Measurements from ENCODE around the gene ERV3-1. TPM values are rescaled to one million over a fixed set of nuclear protein-coding genes. Genes with fewer than 3 reads are reported as not detected.
A peak's percentile ranks its signal among the peaks of the same experiment; 100 is the strongest.
"Not testable (repeated sequence)": the region's sequence is repeated elsewhere in the genome, so short reads cannot be mapped to it uniquely, and the experiment has no call there.

Gene ERV3-1
- total RNA-seq, 1 experiment from 2014 or later: 7.6 TPM

- peak; percentile 73 for TF ChIP-seq CTCF (IDR thresholded peaks at IDR 0.05; ENCODE audit: unreplicated experiment)
- H3K27me3 Mint-ChIP-seq (ENCODE audit: insufficient read depth, unreplicated experiment): no peaks in the 10 kb centered on the region
- no TSS peak for BruUV-seq (replicated peaks)
- H3K36me3 Mint-ChIP-seq (ENCODE audit: insufficient read depth, unreplicated experiment): no peaks in the 10 kb centered on the region
- H3K9me3 Mint-ChIP-seq (ENCODE audit: unreplicated experiment): no peaks in the 10 kb centered on the region
- intact Hi-C loops (cut with micrococcal nuclease): loop anchor here (1.0 to 5.0 kb wide), 2 partner anchors 86 to 356 kb away; no protein-coding TSS in a partner anchor
- CTCF ChIA-PET: interaction anchor here (0.5 to 7.3 kb wide), 16 partner anchors 10 to 668 kb away, joined by 3 to 71 read pairs (median 4); partner anchors contain the start of gene ERV3-1
- DNase-seq (ENCODE audit: unreplicated experiment): peak; percentile 55
- no peaks in the 10 kb centered on the region for H3K4me1 Mint-ChIP-seq (ENCODE audit: insufficient read depth, unreplicated experiment)
- no peak overlapping the region for H3K4me3 Mint-ChIP-seq (ENCODE audit: unreplicated experiment)
- POLR2A ChIA-PET: no interaction called here
- no peak overlapping the region for H3K27ac Mint-ChIP-seq (ENCODE audit: low read depth, unreplicated experiment)
These were observed 55.1 kb downstream of the ERV3-1 start for GRCh38 chr7:64951250-64951848.

GRCh38 chr7:64950673-64951072 is 55.8 kb downstream of the ERV3-1 start:
- POLR2A ChIA-PET; H3K36me3 Mint-ChIP-seq (ENCODE audit: insufficient read depth, unreplicated experiment); BruUV-seq (replicated peaks); H3K9me3 Mint-ChIP-seq (ENCODE audit: unreplicated experiment); H3K4me3 Mint-ChIP-seq (ENCODE audit: unreplicated experiment); H3K27ac Mint-ChIP-seq (ENCODE audit: low read depth, unreplicated experiment); DNase-seq (ENCODE audit: unreplicated experiment); H3K27me3 Mint-ChIP-seq (ENCODE audit: insufficient read depth, unreplicated experiment); H3K4me1 Mint-ChIP-seq (ENCODE audit: insufficient read depth, unreplicated experiment): not testable (repeated sequence)
- intact Hi-C loops (cut with micrococcal nuclease): loop anchor here (1.0 to 5.0 kb wide), 2 partner anchors 87 to 357 kb away; no protein-coding TSS in a partner anchor
- CTCF ChIA-PET: interaction anchor here (0.7 to 7.3 kb wide), 15 partner anchors 10 to 368 kb away, joined by 3 to 71 read pairs (median 5); partner anchors contain the start of gene ERV3-1

GRCh38 chr7:64948774-64949173 is 57.7 kb downstream of the ERV3-1 start:
- H3K36me3 Mint-ChIP-seq (ENCODE audit: insufficient read depth, unreplicated experiment); DNase-seq (ENCODE audit: unreplicated experiment); H3K27ac Mint-ChIP-seq (ENCODE audit: low read depth, unreplicated experiment); H3K4me3 Mint-ChIP-seq (ENCODE audit: unreplicated experiment); H3K4me1 Mint-ChIP-seq (ENCODE audit: insufficient read depth, unreplicated experiment); BruUV-seq (replicated peaks); H3K9me3 Mint-ChIP-seq (ENCODE audit: unreplicated experiment); H3K27me3 Mint-ChIP-seq (ENCODE audit: insufficient read depth, unreplicated experiment); intact Hi-C loops (cut with micrococcal nuclease): not testable (repeated sequence)
- ChIA-PET POLR2A (interaction anchor here (0.8 kb wide), 1 partner anchor 21 kb away, joined by 4 read pairs; no protein-coding TSS in a partner anchor), CTCF (interaction anchor here (0.6 to 7.3 kb wide), 3 partner anchors 10 to 358 kb away, joined by 3 to 71 read pairs (median 3); no protein-coding TSS in a partner anchor)

GRCh38 chr7:64947252-64948000 is 59.1 kb downstream of the ERV3-1 start:
- Mint-ChIP-seq H3K36me3 (ENCODE audit: insufficient read depth, unreplicated experiment) (no peaks in the 10 kb centered on the region), H3K27me3 (ENCODE audit: insufficient read depth, unreplicated experiment) (no peaks in the 10 kb centered on the region), H3K27ac (ENCODE audit: low read depth, unreplicated experiment) (no peak overlapping the region), H3K4me1 (ENCODE audit: insufficient read depth, unreplicated experiment) (no peaks in the 10 kb centered on the region), H3K4me3 (ENCODE audit: unreplicated experiment) (no peak overlapping the region), H3K9me3 (ENCODE audit: unreplicated experiment) (no peaks in the 10 kb centered on the region)
- intact Hi-C loops (cut with micrococcal nuclease): no loop called here
- TF ChIP-seq CTCF (IDR thresholded peaks at IDR 0.05; ENCODE audit: unreplicated experiment): no peak
- CTCF ChIA-PET: interaction anchor here (0.6 to 7.3 kb wide), 3 partner anchors 8 to 360 kb away, joined by 3 to 71 read pairs (median 3); no protein-coding TSS in a partner anchor
- DNase-seq (ENCODE audit: unreplicated experiment): no peak
- no TSS peak for BruUV-seq (replicated peaks)
- POLR2A ChIA-PET: interaction anchor here (0.6 kb wide), 2 partner anchors 9 to 270 kb away, joined by 3 read pairs; no protein-coding TSS in a partner anchor

- Mint-ChIP-seq H3K27me3 (ENCODE audit: insufficient read depth, unreplicated experiment) (no peaks in the 10 kb centered on the region), H3K4me1 (ENCODE audit: insufficient read depth, unreplicated experiment) (no peaks in the 10 kb centered on the region), H3K9me3 (ENCODE audit: unreplicated experiment) (no peaks in the 10 kb centered on the region), H3K36me3 (ENCODE audit: insufficient read depth, unreplicated experiment) (no peaks in the 10 kb centered on the region), H3K27ac (ENCODE audit: low read depth, unreplicated experiment) (no peak overlapping the region), H3K4me3 (ENCODE audit: unreplicated experiment) (no peak overlapping the region)
- ChIA-PET CTCF (interaction anchor here (0.6 kb wide), 1 partner anchor 14 kb away, joined by 5 read pairs; no protein-coding TSS in a partner anchor), POLR2A (no interaction called here)
- DNase-seq (ENCODE audit: unreplicated experiment): no peak
- no TSS peak for BruUV-seq (replicated peaks)
- intact Hi-C loops (cut with micrococcal nuclease): no loop called here
- no peak for TF ChIP-seq CTCF (IDR thresholded peaks at IDR 0.05; ENCODE audit: unreplicated experiment)
These were observed 59.7 kb downstream of the ERV3-1 start for GRCh38 chr7:64946772-64947171.
